Left forelimb (tissue), 1 donor: ENCODE data around the gene CGN.

Experiments used
- DNase-seq: peaks from one replicate; pipeline ENCODE4 v3.0.0-alpha.2; 2018; ENCODE audit warnings: low spot score

The CGN gene

GRCh38 chr1:151553659-151554058 is 42.5 kb downstream of the CGN start:
- DNase-seq: no peak

GRCh38 chr1:151556052-151556451 is 44.9 kb downstream of the CGN start:
- no peak for DNase-seq

- DNase-seq: no peak
Observed at GRCh38 chr1:151562661-151563060, 51.5 kb downstream of the CGN start.

GRCh38 chr1:151563376-151563775 is 52.2 kb downstream of the CGN start:
- DNase-seq: no peak

- DNase-seq: no peak
Observed at GRCh38 chr1:151565502-151566189, 54.5 kb downstream of the CGN start.

GRCh38 chr1:151568626-151569088 is 57.5 kb downstream of the CGN start:
- DNase-seq: no peak

- no peak for DNase-seq
Observed at GRCh38 chr1:151570819-151571218, 59.6 kb downstream of the CGN start.

GRCh38 chr1:151574575-151575529 is 63.7 kb downstream of the CGN start:
- no peak for DNase-seq

GRCh38 chr1:151577173-151577572 is 66.0 kb downstream of the CGN start:
- DNase-seq: no peak

GRCh38 chr1:151578941-151579340 is 67.8 kb downstream of the CGN start:
- DNase-seq: no peak

- no peak for DNase-seq
Observed at GRCh38 chr1:151579436-151580225, 68.4 kb downstream of the CGN start.

- DNase-seq: no peak
Observed at GRCh38 chr1:151581451-151581850, 70.3 kb downstream of the CGN start.

GRCh38 chr1:151581921-151582320 is 70.7 kb downstream of the CGN start:
- no peak for DNase-seq

GRCh38 chr1:151583796-151584195 is 72.6 kb downstream of the CGN start:
- DNase-seq: no peak

GRCh38 chr1:151584278-151584677 is 73.1 kb downstream of the CGN start:
- no peak for DNase-seq

- DNase-seq: no peak
Observed at GRCh38 chr1:151584780-151585179, 73.6 kb downstream of the CGN start.

GRCh38 chr1:151585622-151586021 is 74.4 kb downstream of the CGN start:
- DNase-seq: no peak
